Transverse colon (tissue), 4 donors: ENCODE data around the gene CTU1. TPM values are rescaled to one million over a fixed set of nuclear protein-coding genes. Genes with fewer than 3 reads are reported as not detected.

ENCODE experiments used
- DNase-seq: peaks from one replicate; pipeline ENCODE4 v3.0.0-alpha.2; 2019
- H3K27ac ChIP-seq, 4 donors: fragments of 200-600 bp; sonication (generic); 2 replicates each; pipeline ENCODE4 v1.5.1; 2016 to 2018; ENCODE audit warnings: inconsistent platforms in 4 of 4
- H3K27me3 ChIP-seq: fragments of 200-600 bp; sonication (generic); 2 replicates; pipeline ENCODE4 v1.5.1; 2017; ENCODE audit warnings: inconsistent platforms
- H3K36me3 ChIP-seq, 4 donors: fragments of 200-600 bp; sonication (generic); 2 replicates each; pipeline ENCODE4 v1.5.1; 2017 to 2019; ENCODE audit warnings: inconsistent platforms in 4 of 4
- H3K4me1 ChIP-seq, 4 donors: fragments of 200-600 bp; sonication (generic); 2 replicates each; pipeline ENCODE4 v1.5.1; 2017 to 2020; ENCODE audit warnings: inconsistent platforms in 4 of 4
- H3K4me3 ChIP-seq, 4 donors: fragments of 200-600 bp; sonication (generic); 1 replicate in 1 of 4; 2 replicates in 3 of 4; pipeline versions ENCODE4 v1.5.1 to v1.6.1; 2017 to 2019; ENCODE audit warnings: inconsistent platforms in 4 of 4
- H3K9me3 ChIP-seq, 2 donors: fragments of 200-600 bp; sonication (generic); 2 replicates each; pipeline ENCODE4 v1.5.1; 2017 to 2019; ENCODE audit warnings: inconsistent platforms in 2 of 2
- EP300 ChIP-seq: sonication (generic); formaldehyde crosslinking; IDR thresholded peaks from one replicate; pipeline ENCODE4 v1.6.1; 2017; ENCODE audit warnings: antibody characterized with exemption, low read depth
- POLR2A ChIP-seq: fragments of 450-650 bp; IDR thresholded peaks from one replicate; pipeline ENCODE4 v1.6.1; 2016; ENCODE audit warnings: antibody characterized with exemption, mild to moderate bottlenecking, moderate library complexity
- POLR2AphosphoS5 ChIP-seq, 3 donors: sonication (generic); formaldehyde crosslinking; IDR thresholded peaks; one replicate each; pipeline ENCODE4 v1.6.1; 2016; ENCODE audit warnings: antibody characterized with exemption in 3 of 3
- WGBS, 2 donors: methylation state at CpG; one replicate each; pipeline ENCODE4 v1.1.5; 2018; ENCODE audit warnings: low coverage in 1 of 2; 5-methylcytosine and 5-hydroxymethylcytosine counted together
- in situ Hi-C, 4 donors: fragments of 200-750 bp; cut with MboI; loops; one replicate each; pipeline versions ENCODE4 v1.15.0 to v1.15.1; 2017; ENCODE audit warnings: low sequenced_read_pairs in 3 of 4, low pct_ligation_motif_present in 1 of 4, low pct_unique_long_range_greater_than_20kb in 1 of 4
- intact Hi-C: fragments of 100-400 bp; cut with DNase I; formaldehyde crosslinking; loops from one replicate; pipeline ENCODE4 v1.15.1; 2023; ENCODE audit warnings: low total_unique reads
- total RNA-seq, 4 donors: library from RNA; depleted of rRNA; stranded (reverse); fragments of >200 nt; gene quantifications; one replicate each; pipeline ENCODE4 v1.1.0, GENCODE V29; 2016
- TF ChIP-seq, protein P1 (sequence below), 5 experiments: fragments of 200-600 bp in 3 of 5; fragments of 450-650 bp in 2 of 5; sonication (generic) in 3 of 5; IDR thresholded peaks; 1 replicate in 2 of 5; 2 replicates in 3 of 5; pipeline ENCODE4 v1.5.1; 2016 to 2017; ENCODE audit warnings: antibody characterized with exemption in 5 of 5, inconsistent platforms in 3 of 5, mild to moderate bottlenecking in 2 of 5, moderate library complexity in 1 of 5

Gene CTU1
- total RNA-seq, 4 donors from 2014 or later: 3.4 to 35.4 (median 7.3) TPM

DNA sequence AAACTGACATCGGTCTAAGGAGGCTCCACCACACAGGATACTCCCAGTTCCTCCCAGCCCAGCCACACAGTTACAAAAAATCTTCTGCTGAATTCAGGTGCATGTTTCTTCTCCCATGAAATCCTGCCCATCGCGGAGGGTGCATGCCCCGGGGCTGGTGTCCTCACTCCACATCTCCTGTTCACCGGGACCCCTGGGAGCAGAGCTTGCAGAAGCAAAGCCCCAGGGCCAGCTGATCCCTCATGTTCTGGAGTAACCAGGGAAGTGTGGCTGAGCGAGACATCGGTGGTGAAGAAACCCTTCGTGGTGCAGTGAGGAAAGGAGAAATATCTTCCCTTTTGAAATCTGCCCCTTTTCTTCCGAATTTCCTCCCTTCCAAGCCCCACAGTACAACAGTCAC is 15.6 kb upstream of the CTU1 start:
- no peak for DNase-seq
- Histone ChIP-seq H3K4me3 (no peak overlapping the region), H3K27me3 (peaks cover 5% of the 10 kb centered on the region), H3K9me3 (no peaks in the 10 kb centered on the region), H3K36me3 (no peaks in the 10 kb centered on the region), H3K27ac (peak overlapping the region; percentile 14 to 53 (median 46)), H3K4me1 (peaks cover 0 to 5% (median 4%) of the 10 kb centered on the region in 4 donors)
- WGBS, 2 donors: 50 to 74% methylated on average over 2 to 9 of the region's 9 CpGs
- in situ Hi-C loops (no loop called here), intact Hi-C loops (no loop called here)
- no peak for TF ChIP-seq EP300
- TF ChIP-seq, protein P1, sequence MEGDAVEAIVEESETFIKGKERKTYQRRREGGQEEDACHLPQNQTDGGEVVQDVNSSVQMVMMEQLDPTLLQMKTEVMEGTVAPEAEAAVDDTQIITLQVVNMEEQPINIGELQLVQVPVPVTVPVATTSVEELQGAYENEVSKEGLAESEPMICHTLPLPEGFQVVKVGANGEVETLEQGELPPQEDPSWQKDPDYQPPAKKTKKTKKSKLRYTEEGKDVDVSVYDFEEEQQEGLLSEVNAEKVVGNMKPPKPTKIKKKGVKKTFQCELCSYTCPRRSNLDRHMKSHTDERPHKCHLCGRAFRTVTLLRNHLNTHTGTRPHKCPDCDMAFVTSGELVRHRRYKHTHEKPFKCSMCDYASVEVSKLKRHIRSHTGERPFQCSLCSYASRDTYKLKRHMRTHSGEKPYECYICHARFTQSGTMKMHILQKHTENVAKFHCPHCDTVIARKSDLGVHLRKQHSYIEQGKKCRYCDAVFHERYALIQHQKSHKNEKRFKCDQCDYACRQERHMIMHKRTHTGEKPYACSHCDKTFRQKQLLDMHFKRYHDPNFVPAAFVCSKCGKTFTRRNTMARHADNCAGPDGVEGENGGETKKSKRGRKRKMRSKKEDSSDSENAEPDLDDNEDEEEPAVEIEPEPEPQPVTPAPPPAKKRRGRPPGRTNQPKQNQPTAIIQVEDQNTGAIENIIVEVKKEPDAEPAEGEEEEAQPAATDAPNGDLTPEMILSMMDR (IDR thresholded peaks at IDR 0.05): no peak
- no peak for TF ChIP-seq POLR2A
- TF ChIP-seq POLR2AphosphoS5 (IDR thresholded peaks at IDR 0.05): no peak

DNA sequence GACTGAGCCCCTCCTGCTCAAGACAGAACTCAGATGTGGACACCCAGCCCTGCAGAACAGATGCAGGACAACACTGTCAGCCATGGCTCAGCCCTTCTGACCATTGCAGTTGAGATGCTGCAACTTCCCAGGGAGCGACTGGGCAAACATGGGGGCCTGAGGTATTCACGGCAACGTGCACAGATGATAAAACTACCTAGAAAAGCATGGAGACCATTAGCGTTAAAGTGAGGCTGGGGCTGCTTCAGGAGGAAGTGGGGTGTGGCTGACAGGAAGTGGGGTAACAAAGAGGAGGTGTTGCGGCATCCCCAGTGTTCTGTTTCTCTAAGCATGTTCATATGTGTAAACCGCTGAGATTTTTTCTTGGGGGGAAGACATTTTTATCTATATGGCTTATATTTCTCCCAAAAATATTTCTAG is 15.2 kb upstream of the CTU1 start:
- no peaks in the 10 kb centered on the region for H3K36me3 ChIP-seq
- intact Hi-C loops (no loop called here), in situ Hi-C loops (no loop called here)
- TF ChIP-seq POLR2AphosphoS5 (IDR thresholded peaks at IDR 0.05) (no peak), EP300 (no peak), POLR2A (no peak)
- TF ChIP-seq, protein P1 (IDR thresholded peaks at IDR 0.05): no peak
- WGBS, 2 donors: 49 to 55% methylated on average over 3 to 6 of the region's 6 CpGs
- no peak overlapping the region for H3K4me3 ChIP-seq
- peaks cover 0 to 2% (median under 1%) of the 10 kb centered on the region in 4 donors for H3K4me1 ChIP-seq
- peaks cover 5% of the 10 kb centered on the region for H3K27me3 ChIP-seq
- peak overlapping the region in 3 of 4 donors; percentile 33 to 60 (median 43) for H3K27ac ChIP-seq
- DNase-seq: peak; percentile 26
- no peaks in the 10 kb centered on the region for H3K9me3 ChIP-seq

DNA sequence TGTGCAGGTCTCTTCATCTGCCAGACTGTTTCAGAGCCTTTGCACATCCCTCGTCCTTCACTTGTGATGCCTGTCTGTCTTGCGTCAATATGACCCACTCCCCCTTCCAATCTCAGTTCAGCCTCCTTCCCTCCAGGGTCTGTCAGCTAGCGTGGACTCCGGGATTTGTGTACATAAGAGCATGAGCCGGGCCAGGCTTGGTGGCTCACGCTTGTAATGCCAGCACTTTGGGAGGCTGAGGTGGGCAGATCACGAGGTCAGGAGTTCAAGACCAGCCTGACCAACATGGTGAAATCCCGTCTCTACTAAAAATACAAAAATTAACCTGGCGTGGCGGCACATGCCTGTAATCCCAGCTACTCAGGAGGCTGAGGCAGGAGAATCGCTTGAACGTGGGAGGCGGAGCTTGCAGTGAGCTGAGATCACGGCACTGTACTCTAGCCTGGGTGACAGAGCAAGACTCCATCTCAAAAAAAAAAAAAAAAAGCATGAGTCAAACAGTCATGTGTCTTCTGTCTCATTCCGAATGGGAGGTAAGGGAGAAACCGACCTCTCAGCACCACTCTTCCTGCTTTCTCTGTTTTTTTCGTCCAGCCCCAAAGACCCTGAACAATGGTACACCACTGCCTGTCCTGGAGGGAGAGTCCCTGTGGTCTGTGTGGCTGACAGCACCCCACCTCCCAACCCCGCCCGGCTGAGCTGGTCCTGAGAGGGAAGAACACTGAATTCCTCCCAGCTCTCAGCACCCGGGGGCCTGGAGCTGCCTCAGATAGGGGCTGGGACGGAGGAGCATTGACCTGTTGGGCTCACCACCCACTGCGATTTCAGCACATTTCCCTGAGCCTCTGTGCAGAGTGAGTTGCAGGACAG is 14.1 kb upstream of the CTU1 start:
- DNase-seq: no peak

DNA sequence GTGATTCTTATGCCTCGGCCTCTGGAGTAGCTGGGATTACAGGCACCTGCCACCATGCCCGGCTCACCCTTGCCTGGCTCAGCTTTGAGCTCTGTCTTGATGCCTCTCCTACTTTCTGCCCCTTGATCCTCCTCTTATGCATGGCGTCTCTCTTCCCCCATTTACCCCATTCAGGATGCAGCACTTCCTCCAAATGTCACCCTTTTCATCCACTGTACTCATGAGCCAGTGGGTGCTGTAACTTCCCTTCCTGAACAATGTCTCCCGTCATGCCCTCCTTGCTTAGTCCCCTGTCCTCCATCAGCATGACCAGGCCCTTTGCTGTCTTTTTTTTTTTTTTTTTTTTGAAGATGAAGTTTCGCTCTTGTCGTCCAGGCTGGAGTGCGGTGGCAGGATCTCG is 13.0 kb upstream of the CTU1 start:
- no peak for TF ChIP-seq EP300
- TF ChIP-seq POLR2AphosphoS5 (IDR thresholded peaks at IDR 0.05): no peak
- TF ChIP-seq, protein P1 (IDR thresholded peaks at IDR 0.05): no peak
- TF ChIP-seq POLR2A: no peak
- intact Hi-C loops: no loop called here
- Histone ChIP-seq H3K9me3 (no peaks in the 10 kb centered on the region), H3K36me3 (no peaks in the 10 kb centered on the region), H3K27me3 (peaks cover 5% of the 10 kb centered on the region), H3K27ac (no peak overlapping the region), H3K4me1 (no peaks in the 10 kb centered on the region), H3K4me3 (no peak overlapping the region)
- 86 to 93% methylated on average over 3 to 8 of the region's 8 CpGs for WGBS, 2 donors
- in situ Hi-C loops: no loop called here
- no peak for DNase-seq

More for the DNA sequence above, 14.1 kb upstream of the CTU1 start:
- 47 to 63% methylated on average over 4 to 22 of the region's 22 CpGs for WGBS, 2 donors
- Histone ChIP-seq H3K27me3 (peaks cover 5% of the 10 kb centered on the region), H3K36me3 (no peaks in the 10 kb centered on the region), H3K27ac (peak overlapping the region in 3 of 4 donors; percentile 33 to 60 (median 43)), H3K4me1 (no peaks in the 10 kb centered on the region), H3K9me3 (no peaks in the 10 kb centered on the region), H3K4me3 (no peak overlapping the region)
- TF ChIP-seq POLR2AphosphoS5 (IDR thresholded peaks at IDR 0.05) (no peak), EP300 (no peak), POLR2A (no peak)
- TF ChIP-seq, protein P1 (IDR thresholded peaks at IDR 0.05): no peak
- in situ Hi-C loops (no loop called here), intact Hi-C loops (no loop called here)
